ENCODE data around the gene IL1RAPL2.
"Not testable (repeated sequence)": the region's sequence is repeated elsewhere in the genome, so short reads cannot be mapped to it uniquely, and the experiment has no call there.

Gene IL1RAPL2

GRCh38 chrX:105038672-105039328 is 472.8 kb downstream of the IL1RAPL2 start:
- no peak for DNase-seq

DNA sequence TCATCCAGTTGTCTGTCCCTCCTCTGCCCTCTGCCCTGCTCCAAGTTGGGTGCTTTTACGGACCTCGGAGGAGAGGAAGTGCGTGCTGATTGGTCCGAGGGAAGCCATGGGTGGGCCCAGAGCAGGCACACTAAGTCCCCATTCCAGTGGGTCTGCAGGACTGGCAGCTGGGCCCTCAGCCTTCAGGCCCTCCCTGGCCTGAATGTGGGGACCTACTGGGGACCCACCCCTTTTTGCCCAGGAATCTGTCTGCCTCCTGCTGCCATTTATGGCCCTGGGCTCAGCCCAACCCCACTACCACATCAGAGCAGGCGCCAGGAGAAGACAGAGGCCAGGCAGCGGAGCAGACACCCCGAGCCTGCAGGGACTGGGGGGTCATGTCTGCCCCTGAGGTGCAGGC is 484.9 kb downstream of the IL1RAPL2 start:
- no peak for DNase-seq

- DNase-seq: no peak
These were observed 485.4 kb downstream of the IL1RAPL2 start for GRCh38 chrX:105051364-105051763.

GRCh38 chrX:105052926-105053325 is 486.9 kb downstream of the IL1RAPL2 start:
- DNase-seq: no peak

DNA sequence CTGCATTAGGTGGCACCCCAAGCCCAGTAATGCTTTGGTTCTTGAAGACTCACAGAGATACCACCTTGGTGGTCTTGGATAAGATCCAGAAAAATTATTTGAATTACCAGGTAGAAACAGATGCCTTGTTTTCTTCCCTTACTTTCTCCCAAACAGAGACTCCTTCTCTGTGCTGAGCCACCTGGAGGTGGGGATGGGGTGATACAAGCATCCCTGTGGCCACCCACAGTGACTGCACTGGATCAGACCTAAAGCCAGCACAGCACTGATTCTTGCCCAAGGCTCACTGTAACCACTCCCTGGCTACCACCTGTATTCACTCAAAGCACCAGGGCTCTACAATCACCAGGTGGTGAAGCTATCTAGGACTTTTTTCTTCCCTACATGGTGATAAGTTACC is 497.7 kb downstream of the IL1RAPL2 start:
- DNase-seq: no peak

- no peak for DNase-seq
These were observed 532.2 kb downstream of the IL1RAPL2 start for GRCh38 chrX:105098201-105098600.

DNA sequence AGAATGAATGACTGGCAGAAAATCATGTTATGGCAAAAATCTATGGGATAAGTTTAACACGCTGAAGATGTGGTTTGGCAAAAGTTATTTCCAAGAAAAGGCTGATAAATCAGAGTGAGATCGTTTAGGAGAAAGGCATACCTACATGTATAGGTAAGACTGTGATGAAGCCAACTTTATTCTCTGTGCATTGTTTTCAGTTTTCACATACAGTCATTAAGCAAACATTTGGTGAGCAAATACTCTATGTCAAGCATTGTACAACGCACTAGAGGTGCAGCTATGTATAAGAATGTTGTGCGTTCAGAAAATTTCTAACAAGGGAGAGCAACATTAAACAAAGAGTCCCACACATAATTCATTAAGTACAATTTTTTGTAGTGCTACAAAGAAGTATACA is 532.8 kb downstream of the IL1RAPL2 start:
- no peak for DNase-seq

DNA sequence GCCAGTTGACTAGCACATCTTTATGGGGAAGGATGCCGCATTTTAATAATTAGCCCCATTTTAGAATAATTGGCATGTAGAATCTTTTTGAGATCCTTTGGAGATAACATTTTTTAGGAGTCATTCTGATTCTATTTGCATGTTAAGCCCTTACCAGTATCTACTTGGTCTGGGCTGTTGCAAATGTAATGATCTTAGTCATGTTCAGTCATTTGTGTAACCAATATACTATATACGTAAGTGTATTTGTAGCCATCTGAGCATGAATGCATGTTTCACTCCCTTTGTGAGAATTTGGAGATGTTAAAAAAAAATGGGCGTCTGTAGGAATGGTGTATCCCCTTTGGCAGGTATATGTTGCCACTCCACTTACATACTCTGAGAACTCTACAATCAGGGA is 535.4 kb downstream of the IL1RAPL2 start:
- no peak for DNase-seq

GRCh38 chrX:105109936-105110335 is 543.9 kb downstream of the IL1RAPL2 start:
- DNase-seq: no peak

GRCh38 chrX:105114554-105115130 is 548.6 kb downstream of the IL1RAPL2 start:
- DNase-seq: no peak

DNA sequence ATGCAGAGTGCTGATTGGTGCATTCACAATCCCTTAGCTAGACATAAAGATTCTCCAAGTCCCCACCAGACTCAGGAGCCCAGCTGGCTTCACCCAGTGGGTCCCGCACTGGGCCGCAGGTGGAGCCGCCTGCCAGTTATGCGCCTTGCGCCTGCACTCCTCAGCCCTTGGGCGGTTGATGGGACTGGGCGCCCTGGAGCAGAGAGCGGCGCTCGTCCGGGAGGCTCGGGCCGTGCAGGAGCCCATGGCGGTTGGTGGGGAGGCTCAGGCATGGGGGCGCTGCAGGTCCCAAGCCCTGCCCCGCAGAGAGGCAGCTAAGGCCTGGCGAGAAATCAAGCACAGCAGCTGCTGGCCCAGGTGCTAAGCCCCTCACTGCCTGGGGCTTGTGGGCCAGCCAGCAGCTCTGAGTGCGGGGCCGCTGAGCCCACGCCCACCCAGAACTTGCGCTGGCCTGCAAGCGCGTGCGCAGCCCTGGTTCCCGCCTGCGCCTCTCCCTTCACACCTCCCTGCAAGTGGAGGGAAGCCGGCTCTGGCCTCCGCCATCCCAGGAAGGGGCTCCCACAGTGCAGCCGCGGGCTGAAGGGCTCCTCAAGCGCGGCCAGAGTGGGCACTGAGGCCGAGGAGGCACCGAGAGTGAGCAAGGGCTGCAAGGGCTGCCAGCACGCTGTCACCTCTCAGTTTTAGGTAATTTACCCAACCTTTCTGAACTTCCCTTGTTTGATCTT is 549.8 kb downstream of the IL1RAPL2 start:
- DNase-seq: not testable (repeated sequence)

GRCh38 chrX:105116486-105116885 is 550.5 kb downstream of the IL1RAPL2 start:
- no peak for DNase-seq

DNA sequence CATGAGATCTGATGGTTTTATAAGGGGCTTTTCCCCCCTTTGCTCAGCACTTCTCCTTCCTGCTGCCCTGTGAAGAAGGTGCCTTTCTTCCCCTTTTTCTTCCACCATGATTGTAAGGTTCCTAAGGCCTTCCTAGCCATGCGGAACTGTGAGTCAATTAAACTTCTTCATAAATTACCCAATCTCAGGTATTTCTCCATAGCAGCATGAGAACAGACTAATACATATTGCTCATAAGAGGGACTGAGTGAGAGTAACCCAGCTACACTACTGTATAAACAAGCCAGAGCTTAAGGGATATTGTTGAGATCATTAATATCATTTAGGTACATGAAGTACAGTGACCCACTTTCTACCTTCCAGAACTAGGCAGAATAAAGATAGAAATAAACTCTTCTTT is 551.6 kb downstream of the IL1RAPL2 start:
- no peak for DNase-seq

GRCh38 chrX:105120463-105120862 is 554.5 kb downstream of the IL1RAPL2 start:
- no peak for DNase-seq

- no peak for DNase-seq
These were observed 555.2 kb downstream of the IL1RAPL2 start for GRCh38 chrX:105121186-105121585.

DNA sequence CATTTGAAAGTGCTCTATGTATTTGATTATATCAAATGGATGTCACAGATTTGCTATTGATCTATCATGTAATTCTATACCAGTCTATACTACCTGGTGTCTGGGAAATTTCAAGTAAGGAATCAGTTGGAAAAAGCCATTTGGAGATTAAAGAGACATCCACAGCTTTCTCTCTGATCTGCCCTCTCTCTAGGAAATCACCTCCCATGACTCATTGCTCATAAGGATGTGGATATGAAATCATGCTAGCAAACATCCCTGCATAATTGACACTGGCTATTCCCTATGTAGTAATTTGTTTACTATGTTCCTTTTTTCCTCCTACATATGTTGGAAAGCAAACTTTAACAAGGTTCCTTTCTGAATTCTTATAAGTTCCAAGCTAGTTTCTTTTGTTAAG is 560.2 kb downstream of the IL1RAPL2 start:
- no peak for DNase-seq

- DNase-seq: no peak
These were observed 568.3 kb downstream of the IL1RAPL2 start for GRCh38 chrX:105134273-105134672.

DNA sequence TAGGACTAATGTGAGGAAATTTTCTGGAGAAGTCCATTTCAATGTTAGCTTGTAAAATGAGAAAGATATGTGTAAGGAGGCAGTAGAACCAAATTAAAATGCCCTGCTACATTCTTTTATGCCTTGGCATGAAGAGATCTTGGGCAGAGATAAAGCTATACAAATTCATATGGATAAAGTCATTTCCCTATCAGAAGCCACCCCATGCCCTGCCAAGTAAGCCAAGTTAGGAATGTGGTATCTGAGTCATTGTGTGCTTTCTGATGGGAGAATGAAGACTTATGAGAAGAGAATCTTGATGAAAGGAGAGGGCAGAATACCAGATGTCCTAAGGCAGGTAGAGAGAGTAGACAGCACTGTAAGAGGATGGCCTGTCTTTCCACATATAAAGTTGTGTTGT is 570.8 kb downstream of the IL1RAPL2 start:
- DNase-seq: no peak

- no peak for DNase-seq
These were observed 584.0 kb downstream of the IL1RAPL2 start for GRCh38 chrX:105150036-105150435.

DNA sequence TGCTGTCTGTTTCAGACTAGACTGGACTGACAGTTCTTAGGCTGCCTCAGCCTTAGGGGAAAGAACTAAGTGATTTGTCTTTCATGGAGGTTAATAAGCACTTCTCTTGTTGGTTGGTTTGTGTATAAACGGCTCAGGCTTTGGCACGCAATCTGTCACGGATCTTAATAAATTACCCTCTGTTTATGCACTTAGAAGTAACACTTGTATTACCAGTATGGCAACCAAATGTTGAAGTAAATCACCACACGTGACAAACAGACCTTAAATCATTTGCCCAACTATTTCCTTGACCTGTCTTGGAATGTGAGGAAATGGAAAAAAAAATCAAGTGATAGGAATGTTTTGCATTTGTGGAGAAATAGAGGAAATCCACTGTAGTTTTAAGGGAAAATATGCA is 584.6 kb downstream of the IL1RAPL2 start:
- no peak for DNase-seq

GRCh38 chrX:105167233-105167632 is 601.2 kb downstream of the IL1RAPL2 start:
- no peak for DNase-seq

GRCh38 chrX:105168577-105168976 is 602.6 kb downstream of the IL1RAPL2 start:
- no peak for DNase-seq

GRCh38 chrX:105173071-105173470 is 607.1 kb downstream of the IL1RAPL2 start:
- no peak for DNase-seq

- no peak for DNase-seq
These were observed 613.6 kb downstream of the IL1RAPL2 start for GRCh38 chrX:105179644-105180043.

All from activated CD8-positive, alpha-beta memory T cell treated with anti-CD3 and anti-CD28 coated beads for 24 hours (primary cell).